Coronary artery (tissue), 2 donors: ENCODE data around the gene CARMIL1.

ENCODE experiments used
- DNase-seq: peaks from one replicate; pipeline ENCODE4 v3.0.0-alpha.2; 2017; ENCODE audit warnings: low spot score
- H3K27ac ChIP-seq, 2 donors: fragments of 200-600 bp; sonication (generic); one replicate each; pipeline ENCODE4 v1.5.1; 2016 to 2019
- H3K4me3 ChIP-seq: fragments of 200-600 bp; sonication (generic); 2 replicates; pipeline ENCODE4 v1.5.1; 2016; ENCODE audit warnings: mild to moderate bottlenecking, moderate library complexity
- CTCF ChIP-seq: fragments of 200-600 bp; sonication (generic); IDR thresholded peaks from one replicate; pipeline ENCODE4 v1.5.1; 2019; ENCODE audit warnings: antibody characterized with exemption

CARMIL1 gene

GRCh38 chr6:25630508-25631278 lies 351.5 kb downstream of the CARMIL1 start:
- no peak overlapping the region for H3K4me3 ChIP-seq
- DNase-seq: no peak
- no peak overlapping the region for H3K27ac ChIP-seq
- TF ChIP-seq CTCF: no peak

DNA sequence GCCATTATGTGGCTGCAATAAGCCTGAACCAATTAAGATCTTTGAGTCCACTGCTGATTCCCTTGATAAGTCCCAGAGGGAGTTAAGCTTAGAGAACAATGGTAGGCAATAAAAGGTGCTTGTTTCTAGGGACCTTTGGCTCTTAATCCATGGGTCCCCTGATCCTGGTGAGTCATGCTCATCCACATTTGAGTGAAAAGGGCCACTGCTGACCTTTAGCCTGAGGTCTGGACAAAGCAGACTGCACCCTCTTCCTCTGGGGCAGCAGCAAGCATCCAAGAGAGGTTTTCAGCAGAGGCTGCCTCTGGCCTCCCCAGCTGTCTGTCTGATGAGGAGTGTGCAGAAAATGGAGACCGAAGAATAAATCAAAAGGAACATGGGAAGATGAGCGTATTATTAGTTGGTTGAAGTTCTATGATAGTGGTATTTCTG lies 356.7 kb downstream of the CARMIL1 start:
- Histone ChIP-seq H3K27ac (no peak overlapping the region), H3K4me3 (no peak overlapping the region)
- TF ChIP-seq CTCF: no peak
- DNase-seq: no peak

- no peak for DNase-seq
- no peak overlapping the region for H3K27ac ChIP-seq
- H3K4me3 ChIP-seq: no peak overlapping the region
- TF ChIP-seq CTCF: no peak
Measured at GRCh38 chr6:25637211-25637610, 358.0 kb downstream of the CARMIL1 start.

DNA sequence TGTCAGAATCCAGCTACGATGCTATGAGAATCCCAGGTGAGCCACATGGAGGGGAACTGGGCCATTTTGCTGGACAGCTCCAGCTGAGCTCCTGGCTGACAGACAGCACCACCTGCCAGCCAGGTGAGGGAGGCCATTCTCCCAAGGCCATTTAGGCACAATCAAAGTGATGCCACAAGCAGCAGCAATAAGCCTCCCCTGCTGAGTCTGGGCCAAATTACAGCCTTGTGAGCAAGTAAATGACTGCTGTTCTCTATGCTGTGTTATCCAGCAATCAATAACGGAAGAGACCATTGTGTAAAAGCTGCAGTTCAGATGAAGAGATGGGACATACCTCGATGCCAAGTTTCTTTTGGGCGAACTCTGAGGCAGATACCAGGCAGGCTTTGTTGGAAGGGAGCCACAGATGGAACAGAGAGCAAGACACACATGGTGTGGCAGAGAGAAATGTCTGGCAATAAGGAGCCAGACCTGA lies 358.8 kb downstream of the CARMIL1 start:
- no peak overlapping the region for H3K27ac ChIP-seq
- DNase-seq: no peak

GRCh38 chr6:25639653-25640052 lies 360.5 kb downstream of the CARMIL1 start:
- Histone ChIP-seq H3K4me3 (no peak overlapping the region), H3K27ac (no peak overlapping the region)
- no peak for TF ChIP-seq CTCF
- no peak for DNase-seq

More for the DNA sequence above, 358.8 kb downstream of the CARMIL1 start:
- TF ChIP-seq CTCF: no peak
- no peak overlapping the region for H3K4me3 ChIP-seq

DNA sequence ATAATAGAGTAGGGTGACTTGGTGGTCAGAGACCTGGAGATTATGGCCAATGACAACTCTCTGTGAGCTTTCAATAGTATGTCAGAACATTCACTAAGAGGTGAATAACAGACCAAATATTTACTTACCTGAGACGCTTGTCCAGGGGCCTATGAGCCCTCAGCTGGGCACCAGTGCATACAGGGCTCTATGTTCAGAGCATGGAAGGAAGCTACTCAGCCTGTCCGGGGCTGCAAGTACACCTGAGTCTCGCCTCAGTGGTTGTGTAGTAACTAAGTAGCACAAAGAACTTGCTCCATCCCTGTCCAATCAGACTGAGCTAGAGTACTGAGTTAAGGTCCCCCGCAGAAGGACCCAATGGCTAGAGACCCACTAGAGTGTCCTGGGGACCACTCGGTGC lies 361.3 kb downstream of the CARMIL1 start:
- no peak overlapping the region for H3K4me3 ChIP-seq
- no peak overlapping the region for H3K27ac ChIP-seq
- no peak for TF ChIP-seq CTCF
- DNase-seq: no peak

DNA sequence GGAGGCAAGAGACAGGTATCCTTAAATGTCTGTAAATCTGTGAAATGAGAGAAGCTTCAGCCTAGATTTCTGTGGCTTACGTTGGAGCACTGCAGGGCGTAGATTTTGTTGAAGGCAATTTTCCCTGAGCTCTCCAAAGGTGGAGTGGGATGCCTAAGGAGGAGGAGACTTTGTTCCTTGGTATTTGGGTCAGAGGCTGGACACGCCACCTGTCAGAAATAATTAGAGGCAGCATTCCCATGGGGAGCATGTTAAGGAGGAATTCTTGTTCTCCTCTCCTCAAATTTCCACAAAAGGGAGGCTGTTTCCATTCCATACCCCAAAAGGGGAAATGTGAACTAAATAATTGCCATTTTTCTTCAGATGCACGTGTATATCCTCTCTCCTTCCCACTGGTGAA lies 361.7 kb downstream of the CARMIL1 start:
- H3K27ac ChIP-seq: no peak overlapping the region
- DNase-seq: no peak
- no peak for TF ChIP-seq CTCF
- H3K4me3 ChIP-seq: no peak overlapping the region
